Rectal smooth muscle tissue (tissue), 1 donor: ENCODE measurements around the gene ZBTB25.

Experiments used
- H3K27ac ChIP-seq: one replicate; pipeline ENCODE4 v1.7.0; 2013; ENCODE audit warnings: low read depth, low read length, inconsistent platforms
- H3K27me3 ChIP-seq: one replicate; pipeline ENCODE4 v1.7.0; 2013; ENCODE audit warnings: low read length; ENCODE audit not compliant: control insufficient read depth, insufficient read depth
- H3K36me3 ChIP-seq: one replicate; pipeline ENCODE4 v1.7.0; 2013; ENCODE audit warnings: low read length; ENCODE audit not compliant: control insufficient read depth, insufficient read depth
- H3K4me1 ChIP-seq: one replicate; pipeline ENCODE4 v1.7.0; 2013; ENCODE audit warnings: low read length; ENCODE audit not compliant: control insufficient read depth, insufficient read depth
- H3K4me3 ChIP-seq: one replicate; pipeline ENCODE4 v1.7.0; 2013; ENCODE audit warnings: low read length
- H3K9ac ChIP-seq: one replicate; pipeline ENCODE4 v1.7.0; 2013; ENCODE audit warnings: low read length

Gene ZBTB25

GRCh38 chr14:64465191-64465822 is 38.3 kb downstream of the ZBTB25 start, which contains the start of gene AKAP5:
TSS of gene AKAP5 (plus strand) at chr14:64465499. CDS start at chr14:64468395, 2,896 bp downstream.
- Histone ChIP-seq H3K4me1 (peaks cover 4% of the 10 kb centered on the region), H3K36me3 (no peaks in the 10 kb centered on the region), H3K27me3 (no peaks in the 10 kb centered on the region), H3K27ac (peak within 1 kb of the TSS; percentile 57), H3K9ac (peak within 1 kb of the TSS; percentile 58), H3K4me3 (peak within 1 kb of the TSS; percentile 87)

GRCh38 chr14:64464651-64465050 is 39.0 kb downstream of the ZBTB25 start:
- no peaks in the 10 kb centered on the region for H3K36me3 ChIP-seq
- H3K4me1 ChIP-seq, result peaks cover 4% of the 10 kb centered on the region
- H3K9ac ChIP-seq, result no peak overlapping the region
- no peaks in the 10 kb centered on the region for H3K27me3 ChIP-seq
- H3K4me3 ChIP-seq, result peak overlapping the region; percentile 87
- H3K27ac ChIP-seq, result no peak overlapping the region

GRCh38 chr14:64463873-64464272 is 39.8 kb downstream of the ZBTB25 start:
- H3K27ac ChIP-seq, result no peak overlapping the region
- H3K27me3 ChIP-seq, result no peaks in the 10 kb centered on the region
- no peak overlapping the region for H3K9ac ChIP-seq
- no peak overlapping the region for H3K4me3 ChIP-seq
- H3K4me1 ChIP-seq, result peaks cover 4% of the 10 kb centered on the region
- no peaks in the 10 kb centered on the region for H3K36me3 ChIP-seq

- Histone ChIP-seq H3K36me3 (no peaks in the 10 kb centered on the region), H3K27me3 (no peaks in the 10 kb centered on the region), H3K9ac (no peak overlapping the region), H3K4me3 (no peak overlapping the region), H3K4me1 (peaks cover 4% of the 10 kb centered on the region), H3K27ac (no peak overlapping the region)
Observed at GRCh38 chr14:64463195-64463594, 40.4 kb downstream of the ZBTB25 start.

GRCh38 chr14:64461221-64461620 is 42.4 kb downstream of the ZBTB25 start:
- no peak overlapping the region for H3K4me3 ChIP-seq
- no peaks in the 10 kb centered on the region for H3K36me3 ChIP-seq
- peaks cover 4% of the 10 kb centered on the region for H3K4me1 ChIP-seq
- no peaks in the 10 kb centered on the region for H3K27me3 ChIP-seq
- no peak overlapping the region for H3K27ac ChIP-seq
- H3K9ac ChIP-seq, result no peak overlapping the region

GRCh38 chr14:64459405-64460136 is 44.1 kb downstream of the ZBTB25 start:
- no peak overlapping the region for H3K4me3 ChIP-seq
- H3K27ac ChIP-seq, result no peak overlapping the region
- H3K27me3 ChIP-seq, result no peaks in the 10 kb centered on the region
- no peak overlapping the region for H3K9ac ChIP-seq
- peaks cover 3% of the 10 kb centered on the region for H3K36me3 ChIP-seq
- H3K4me1 ChIP-seq, result peaks cover under 1% of the 10 kb centered on the region

GRCh38 chr14:64454671-64455070 is 49.0 kb downstream of the ZBTB25 start:
- Histone ChIP-seq H3K4me1 (no peaks in the 10 kb centered on the region), H3K36me3 (peaks cover 16% of the 10 kb centered on the region), H3K9ac (no peak overlapping the region), H3K27ac (no peak overlapping the region), H3K27me3 (no peaks in the 10 kb centered on the region), H3K4me3 (no peak overlapping the region)

- no peak overlapping the region for H3K4me3 ChIP-seq
- H3K4me1 ChIP-seq, result no peaks in the 10 kb centered on the region
- H3K9ac ChIP-seq, result no peak overlapping the region
- no peak overlapping the region for H3K27ac ChIP-seq
- H3K36me3 ChIP-seq, result peaks cover 16% of the 10 kb centered on the region
- H3K27me3 ChIP-seq, result no peaks in the 10 kb centered on the region
Observed at GRCh38 chr14:64450255-64450654, 53.4 kb downstream of the ZBTB25 start.

GRCh38 chr14:64447876-64448670 is 55.6 kb downstream of the ZBTB25 start:
- Histone ChIP-seq H3K4me1 (no peaks in the 10 kb centered on the region), H3K27me3 (no peaks in the 10 kb centered on the region), H3K36me3 (peaks cover 8% of the 10 kb centered on the region), H3K27ac (no peak overlapping the region), H3K9ac (no peak overlapping the region), H3K4me3 (no peak overlapping the region)

GRCh38 chr14:64444984-64445845 is 58.4 kb downstream of the ZBTB25 start:
- Histone ChIP-seq H3K9ac (no peak overlapping the region), H3K27me3 (no peaks in the 10 kb centered on the region), H3K4me1 (no peaks in the 10 kb centered on the region), H3K27ac (peak overlapping the region; percentile 70), H3K36me3 (peaks cover 14% of the 10 kb centered on the region), H3K4me3 (no peak overlapping the region)

GRCh38 chr14:64444140-64444539 is 59.5 kb downstream of the ZBTB25 start:
- Histone ChIP-seq H3K4me3 (no peak overlapping the region), H3K27me3 (no peaks in the 10 kb centered on the region), H3K9ac (no peak overlapping the region), H3K4me1 (no peaks in the 10 kb centered on the region), H3K27ac (no peak overlapping the region), H3K36me3 (peaks cover 11% of the 10 kb centered on the region)
